Neural cell (in vitro differentiated cells): ENCODE measurements around the gene AIPL1. TPM values are rescaled to one million over a fixed set of nuclear protein-coding genes. Genes with fewer than 3 reads are reported as not detected.

Experiments used
- H2AFZ ChIP-seq: fragments of 200-600, 300-800 bp; sonication (generic), shearing (Covaris generic); 2 replicates; pipeline ENCODE4 v1.6.0; 2014; ENCODE audit warnings: low read depth, mild to moderate bottlenecking, antibody characterized with exemption, low read length, moderate library complexity
- H3F3A ChIP-seq: fragments of 200-600 bp; shearing (Covaris generic); 2 replicates; pipeline ENCODE4 v1.6.1; 2016; ENCODE audit warnings: mild to moderate bottlenecking, moderate library complexity, mixed read lengths, antibody characterized with exemption, low read length; ENCODE audit not compliant: insufficient read depth, poor library complexity, severe bottlenecking
- H3K27ac ChIP-seq: fragments of 200-600, 300-800 bp; sonication (generic), shearing (Covaris generic); 2 replicates; pipeline ENCODE4 v1.5.1; 2014; ENCODE audit warnings: mild to moderate bottlenecking, low read length, moderate library complexity
- H3K27me3 ChIP-seq: fragments of 300-800, 200-600 bp; sonication (generic), shearing (Covaris generic); 2 replicates; pipeline ENCODE4 v1.6.0; 2014; ENCODE audit warnings: mild to moderate bottlenecking, low read depth, low read length, moderate library complexity; ENCODE audit not compliant: insufficient read depth
- H3K36me3 ChIP-seq: fragments of 300-800, 200-600 bp; sonication (generic), shearing (Covaris generic); 2 replicates; pipeline ENCODE4 v1.5.1; 2014; ENCODE audit warnings: mild to moderate bottlenecking, antibody characterized with exemption, low read length, moderate library complexity; ENCODE audit not compliant: insufficient read depth
- H3K4me2 ChIP-seq: fragments of 300-800, 200-600 bp; sonication (generic), shearing (Covaris generic); 2 replicates; pipeline ENCODE4 v1.6.0; 2014; ENCODE audit warnings: mild to moderate bottlenecking, low read length
- H3K4me3 ChIP-seq: fragments of 300-800, 200-600 bp; sonication (generic), shearing (Covaris generic); 2 replicates; pipeline ENCODE4 v1.5.1; 2014; ENCODE audit warnings: mild to moderate bottlenecking, low read length, moderate library complexity
- H3K79me2 ChIP-seq: fragments of 200-600 bp; shearing (Covaris generic); replicated peaks from 2 replicates; pipeline ENCODE4 v1.6.0; 2014; ENCODE audit warnings: mild to moderate bottlenecking, low read length, moderate library complexity; ENCODE audit not compliant: insufficient read depth
- H3K9ac ChIP-seq: fragments of 300-800, 200-600 bp; sonication (generic), shearing (Covaris generic); 2 replicates; pipeline ENCODE4 v1.6.1; 2016; ENCODE audit warnings: mild to moderate bottlenecking, low read length, mixed read lengths
- H3K9me2 ChIP-seq: fragments of 200-600 bp; shearing (Covaris generic); 2 replicates; pipeline ENCODE4 v1.6.1; 2016; ENCODE audit warnings: mild to moderate bottlenecking, low read length, mixed read lengths; ENCODE audit not compliant: insufficient read depth
- H3K9me3 ChIP-seq: fragments of 200-600, 300-800 bp; sonication (generic), shearing (Covaris generic); 2 replicates; pipeline ENCODE4 v1.6.1; 2016; ENCODE audit warnings: mild to moderate bottlenecking, mixed run types, low read length, moderate library complexity, mixed read lengths
- H4K20me1 ChIP-seq: fragments of 200-600 bp; shearing (Covaris generic); 2 replicates; pipeline ENCODE4 v1.6.1; 2016; ENCODE audit warnings: mild to moderate bottlenecking, mixed run types; ENCODE audit not compliant: insufficient read depth
- EP300 ChIP-seq: fragments of 450-650 bp; conservative IDR thresholded peaks from 2 replicates; pipeline ENCODE4 v1.6.1; 2014; ENCODE audit warnings: antibody characterized with exemption, mild to moderate bottlenecking, moderate library complexity; ENCODE audit not compliant: poor library complexity, severe bottlenecking
- EZH2 ChIP-seq: fragments of 200-600, 300-800 bp; shearing (Covaris generic), sonication (generic); IDR thresholded peaks from 2 replicates; pipeline ENCODE4 v1.6.1; 2014; ENCODE audit warnings: antibody characterized with exemption, low read length, borderline replicate concordance, mild to moderate bottlenecking; ENCODE audit not compliant: insufficient read depth, poor library complexity, severe bottlenecking
- MXI1 ChIP-seq: fragments of 450-650 bp; conservative IDR thresholded peaks from 2 replicates; pipeline ENCODE4 v1.6.1; 2014; ENCODE audit warnings: antibody characterized with exemption, mild to moderate bottlenecking; ENCODE audit not compliant: poor library complexity, severe bottlenecking
- POLR2AphosphoS5 ChIP-seq: IDR thresholded peaks from 2 replicates; pipeline ENCODE4 v1.6.1; 2012
- RAD21 ChIP-seq: fragments of 450-650 bp; conservative IDR thresholded peaks from 2 replicates; pipeline ENCODE4 v1.6.1; 2014; ENCODE audit warnings: antibody characterized with exemption, mild to moderate bottlenecking, moderate library complexity
- SMC3 ChIP-seq: fragments of 450-650 bp; conservative IDR thresholded peaks from 2 replicates; pipeline ENCODE4 v1.6.1; 2014; ENCODE audit warnings: antibody characterized with exemption, mild to moderate bottlenecking, moderate library complexity; ENCODE audit not compliant: poor library complexity
- TAF1 ChIP-seq: IDR thresholded peaks from 2 replicates; pipeline ENCODE4 v1.6.1; 2012; ENCODE audit warnings: low read depth
- polyA plus RNA-seq: library from polyadenylated mRNA; depleted of rRNA; stranded (reverse); fragments of >200 nt; gene quantifications from 2 replicates; pipeline ENCODE4 v1.2.3, GENCODE V29; 2014
- TF ChIP-seq, protein P1 (sequence below): IDR thresholded peaks from 2 replicates; pipeline ENCODE4 v1.6.1; 2012; ENCODE audit warnings: borderline replicate concordance
- TF ChIP-seq, protein P2 (sequence below): fragments of 450-650 bp; IDR thresholded peaks from 2 replicates; pipeline ENCODE4 v1.5.1; 2014; ENCODE audit warnings: antibody characterized with exemption, mild to moderate bottlenecking, moderate library complexity; ENCODE audit not compliant: poor library complexity, severe bottlenecking

Gene AIPL1
- polyA plus RNA-seq, 1 donor from 2014 or later = not detected

DNA sequence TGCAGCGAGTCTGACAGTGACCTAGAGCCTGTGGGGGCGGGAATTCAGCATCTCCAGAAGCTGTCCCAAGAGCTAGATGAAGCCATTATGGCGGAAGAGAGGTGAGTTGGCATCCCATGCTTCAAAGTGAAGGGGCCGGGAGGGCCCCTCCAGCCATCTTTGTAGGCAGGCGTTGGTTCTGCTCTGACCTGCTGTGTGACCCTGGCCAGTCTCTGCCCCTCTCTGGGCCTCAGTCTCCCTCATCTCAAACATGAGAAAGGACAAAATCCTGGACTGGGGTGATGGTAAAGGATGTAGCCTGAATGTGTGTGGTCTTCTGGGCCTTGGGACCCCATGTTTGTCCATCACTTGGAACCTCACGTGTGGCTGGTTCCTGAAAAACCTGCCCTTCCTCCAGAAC lies 14.4 kb upstream of the AIPL1 start:
- Histone ChIP-seq H3K4me2 (no peak overlapping the region), H4K20me1 (no peaks in the 10 kb centered on the region), H3K9ac (no peak overlapping the region), H3K4me3 (no peak overlapping the region), H3K9me3 (no peaks in the 10 kb centered on the region), H3K79me2 (no peaks in the 10 kb centered on the region), H2AFZ (no peak overlapping the region), H3K27ac (no peak overlapping the region), H3K9me2 (no peaks in the 10 kb centered on the region), H3K36me3 (no peaks in the 10 kb centered on the region), H3F3A (no peaks in the 10 kb centered on the region), H3K27me3 (no peaks in the 10 kb centered on the region)
- no peak for TF ChIP-seq TAF1
- no peak for TF ChIP-seq MXI1

DNA sequence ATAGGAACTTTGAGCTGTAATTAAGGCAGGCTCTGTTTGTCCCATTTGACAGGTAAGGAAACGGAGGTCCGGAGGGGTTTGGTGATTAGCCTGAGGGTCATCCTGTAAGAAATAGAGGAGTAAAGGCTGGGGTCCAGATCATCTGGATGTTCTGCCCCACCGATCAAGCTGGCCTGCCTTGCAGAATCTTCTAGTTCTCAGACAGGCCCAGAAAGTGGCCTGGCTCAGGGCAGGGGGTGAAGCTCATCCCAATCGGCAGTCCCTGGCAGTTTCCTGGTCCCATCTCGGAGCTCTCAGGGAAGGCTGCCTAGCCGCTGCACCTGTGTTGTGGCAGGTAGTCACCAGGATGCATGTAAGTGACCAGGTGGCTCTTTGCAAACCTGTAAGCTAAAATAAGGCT lies 13.6 kb upstream of the AIPL1 start:
- Histone ChIP-seq H3K4me2 (no peak overlapping the region), H2AFZ (no peak overlapping the region), H3K4me3 (no peak overlapping the region), H3K27me3 (no peaks in the 10 kb centered on the region), H3K36me3 (no peaks in the 10 kb centered on the region), H3K9me3 (no peaks in the 10 kb centered on the region), H3K9me2 (no peaks in the 10 kb centered on the region), H4K20me1 (no peaks in the 10 kb centered on the region), H3K27ac (no peak overlapping the region), H3F3A (no peaks in the 10 kb centered on the region), H3K9ac (no peak overlapping the region), H3K79me2 (no peaks in the 10 kb centered on the region)
- TF ChIP-seq SMC3 = no peak
- TF ChIP-seq RAD21 = no peak
- no peak for TF ChIP-seq EZH2
- no peak for TF ChIP-seq EP300
- no peak for TF ChIP-seq POLR2AphosphoS5
- no peak for TF ChIP-seq TAF1
- TF ChIP-seq MXI1 = no peak
- TF ChIP-seq, protein P1, sequence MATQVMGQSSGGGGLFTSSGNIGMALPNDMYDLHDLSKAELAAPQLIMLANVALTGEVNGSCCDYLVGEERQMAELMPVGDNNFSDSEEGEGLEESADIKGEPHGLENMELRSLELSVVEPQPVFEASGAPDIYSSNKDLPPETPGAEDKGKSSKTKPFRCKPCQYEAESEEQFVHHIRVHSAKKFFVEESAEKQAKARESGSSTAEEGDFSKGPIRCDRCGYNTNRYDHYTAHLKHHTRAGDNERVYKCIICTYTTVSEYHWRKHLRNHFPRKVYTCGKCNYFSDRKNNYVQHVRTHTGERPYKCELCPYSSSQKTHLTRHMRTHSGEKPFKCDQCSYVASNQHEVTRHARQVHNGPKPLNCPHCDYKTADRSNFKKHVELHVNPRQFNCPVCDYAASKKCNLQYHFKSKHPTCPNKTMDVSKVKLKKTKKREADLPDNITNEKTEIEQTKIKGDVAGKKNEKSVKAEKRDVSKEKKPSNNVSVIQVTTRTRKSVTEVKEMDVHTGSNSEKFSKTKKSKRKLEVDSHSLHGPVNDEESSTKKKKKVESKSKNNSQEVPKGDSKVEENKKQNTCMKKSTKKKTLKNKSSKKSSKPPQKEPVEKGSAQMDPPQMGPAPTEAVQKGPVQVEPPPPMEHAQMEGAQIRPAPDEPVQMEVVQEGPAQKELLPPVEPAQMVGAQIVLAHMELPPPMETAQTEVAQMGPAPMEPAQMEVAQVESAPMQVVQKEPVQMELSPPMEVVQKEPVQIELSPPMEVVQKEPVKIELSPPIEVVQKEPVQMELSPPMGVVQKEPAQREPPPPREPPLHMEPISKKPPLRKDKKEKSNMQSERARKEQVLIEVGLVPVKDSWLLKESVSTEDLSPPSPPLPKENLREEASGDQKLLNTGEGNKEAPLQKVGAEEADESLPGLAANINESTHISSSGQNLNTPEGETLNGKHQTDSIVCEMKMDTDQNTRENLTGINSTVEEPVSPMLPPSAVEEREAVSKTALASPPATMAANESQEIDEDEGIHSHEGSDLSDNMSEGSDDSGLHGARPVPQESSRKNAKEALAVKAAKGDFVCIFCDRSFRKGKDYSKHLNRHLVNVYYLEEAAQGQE = no peak
- TF ChIP-seq, protein P2, sequence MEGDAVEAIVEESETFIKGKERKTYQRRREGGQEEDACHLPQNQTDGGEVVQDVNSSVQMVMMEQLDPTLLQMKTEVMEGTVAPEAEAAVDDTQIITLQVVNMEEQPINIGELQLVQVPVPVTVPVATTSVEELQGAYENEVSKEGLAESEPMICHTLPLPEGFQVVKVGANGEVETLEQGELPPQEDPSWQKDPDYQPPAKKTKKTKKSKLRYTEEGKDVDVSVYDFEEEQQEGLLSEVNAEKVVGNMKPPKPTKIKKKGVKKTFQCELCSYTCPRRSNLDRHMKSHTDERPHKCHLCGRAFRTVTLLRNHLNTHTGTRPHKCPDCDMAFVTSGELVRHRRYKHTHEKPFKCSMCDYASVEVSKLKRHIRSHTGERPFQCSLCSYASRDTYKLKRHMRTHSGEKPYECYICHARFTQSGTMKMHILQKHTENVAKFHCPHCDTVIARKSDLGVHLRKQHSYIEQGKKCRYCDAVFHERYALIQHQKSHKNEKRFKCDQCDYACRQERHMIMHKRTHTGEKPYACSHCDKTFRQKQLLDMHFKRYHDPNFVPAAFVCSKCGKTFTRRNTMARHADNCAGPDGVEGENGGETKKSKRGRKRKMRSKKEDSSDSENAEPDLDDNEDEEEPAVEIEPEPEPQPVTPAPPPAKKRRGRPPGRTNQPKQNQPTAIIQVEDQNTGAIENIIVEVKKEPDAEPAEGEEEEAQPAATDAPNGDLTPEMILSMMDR = no peak

DNA sequence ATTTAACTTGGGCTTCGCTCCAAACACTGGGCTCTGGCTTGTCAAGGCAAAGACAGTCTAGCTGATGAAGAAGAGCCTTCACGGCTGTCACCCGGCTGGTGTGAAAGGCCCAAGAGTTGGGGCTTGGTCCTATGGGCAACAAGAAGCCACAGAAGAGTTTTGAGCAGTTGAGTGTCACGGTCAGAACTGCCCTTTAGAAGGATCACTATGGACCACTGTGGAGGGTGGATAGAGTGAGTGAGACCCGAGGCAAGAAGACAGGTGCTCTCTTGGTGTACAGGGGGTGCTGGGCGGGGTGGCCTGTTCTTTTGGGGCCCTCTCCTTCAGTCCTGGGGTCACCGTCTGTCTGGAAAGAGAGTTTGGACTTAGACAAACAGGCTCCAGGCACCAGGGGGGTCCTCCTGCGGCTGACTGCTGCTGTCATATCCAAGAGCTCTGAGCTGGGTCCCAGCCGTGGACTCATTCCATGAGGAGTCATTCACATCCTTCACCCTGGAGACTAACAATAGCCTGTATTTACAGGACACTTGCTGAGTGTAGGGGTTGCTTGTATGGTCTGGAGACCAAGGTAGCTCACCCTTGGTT lies 11.7 kb upstream of the AIPL1 start:
- Histone ChIP-seq H3K9ac (no peak overlapping the region), H3K4me2 (no peak overlapping the region), H3K4me3 (no peak overlapping the region), H3K27ac (no peak overlapping the region), H3F3A (no peaks in the 10 kb centered on the region), H3K9me3 (no peaks in the 10 kb centered on the region), H4K20me1 (no peaks in the 10 kb centered on the region), H3K36me3 (no peaks in the 10 kb centered on the region), H3K27me3 (no peaks in the 10 kb centered on the region), H2AFZ (no peak overlapping the region), H3K79me2 (no peaks in the 10 kb centered on the region), H3K9me2 (no peaks in the 10 kb centered on the region)
- TF ChIP-seq MXI1 (no peak), EP300 (no peak), SMC3 (no peak), POLR2AphosphoS5 (no peak)
- TF ChIP-seq, protein P1 = no peak
